D721Med (cell line): ENCODE measurements around the gene EQTN.

Experiments used
- DNase-seq: peaks from one replicate; pipeline ENCODE4 v3.0.0; 2011; ENCODE audit warnings: low spot score; ENCODE audit not compliant: insufficient read length
- FAIRE-seq: peaks from 2 replicates; lab custom pipeline; 2011; peaks lifted over from hg19 to GRCh38; lab: Jason Lieb, UNC
- TF ChIP-seq, protein P1 (sequence below): IDR thresholded peaks from 2 replicates; pipeline ENCODE4 v1.5.1; 2012; ENCODE audit warnings: mild to moderate bottlenecking, control low read depth; ENCODE audit not compliant: insufficient read depth; ENCODE audit errors: missing control alignments

EQTN gene

DNA sequence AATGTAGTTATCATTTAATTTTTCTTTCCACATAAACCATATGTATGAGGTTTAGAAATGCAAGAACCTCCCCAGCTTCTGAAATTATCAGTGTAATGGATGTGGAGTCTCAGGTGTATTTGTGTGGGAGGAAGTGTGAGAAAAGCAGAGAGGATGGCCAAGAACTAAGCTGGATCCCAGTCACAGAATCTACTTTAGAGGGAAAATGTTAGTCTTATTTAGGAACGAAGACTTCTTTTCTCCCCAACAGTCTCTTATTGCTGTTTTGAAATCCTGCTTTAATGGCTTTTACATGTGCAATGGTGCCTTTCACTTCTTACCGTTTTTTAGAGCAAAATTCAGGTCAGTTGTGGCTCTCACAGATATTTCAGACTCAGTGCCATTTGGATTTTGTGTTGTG is 3.0 kb downstream of the EQTN start:
- DNase-seq: no peak
- FAIRE-seq: peak; percentile 90
- TF ChIP-seq, protein P1, sequence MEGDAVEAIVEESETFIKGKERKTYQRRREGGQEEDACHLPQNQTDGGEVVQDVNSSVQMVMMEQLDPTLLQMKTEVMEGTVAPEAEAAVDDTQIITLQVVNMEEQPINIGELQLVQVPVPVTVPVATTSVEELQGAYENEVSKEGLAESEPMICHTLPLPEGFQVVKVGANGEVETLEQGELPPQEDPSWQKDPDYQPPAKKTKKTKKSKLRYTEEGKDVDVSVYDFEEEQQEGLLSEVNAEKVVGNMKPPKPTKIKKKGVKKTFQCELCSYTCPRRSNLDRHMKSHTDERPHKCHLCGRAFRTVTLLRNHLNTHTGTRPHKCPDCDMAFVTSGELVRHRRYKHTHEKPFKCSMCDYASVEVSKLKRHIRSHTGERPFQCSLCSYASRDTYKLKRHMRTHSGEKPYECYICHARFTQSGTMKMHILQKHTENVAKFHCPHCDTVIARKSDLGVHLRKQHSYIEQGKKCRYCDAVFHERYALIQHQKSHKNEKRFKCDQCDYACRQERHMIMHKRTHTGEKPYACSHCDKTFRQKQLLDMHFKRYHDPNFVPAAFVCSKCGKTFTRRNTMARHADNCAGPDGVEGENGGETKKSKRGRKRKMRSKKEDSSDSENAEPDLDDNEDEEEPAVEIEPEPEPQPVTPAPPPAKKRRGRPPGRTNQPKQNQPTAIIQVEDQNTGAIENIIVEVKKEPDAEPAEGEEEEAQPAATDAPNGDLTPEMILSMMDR: no peak

GRCh38 chr9:27292659-27293405 is 4.1 kb downstream of the EQTN start:
- DNase-seq: no peak
- peak; percentile 80 for FAIRE-seq
- TF ChIP-seq, protein P1: no peak

- FAIRE-seq: no peak
- no peak for DNase-seq
- TF ChIP-seq, protein P1: no peak
Observed at GRCh38 chr9:27291292-27291691, 5.7 kb downstream of the EQTN start.

DNA sequence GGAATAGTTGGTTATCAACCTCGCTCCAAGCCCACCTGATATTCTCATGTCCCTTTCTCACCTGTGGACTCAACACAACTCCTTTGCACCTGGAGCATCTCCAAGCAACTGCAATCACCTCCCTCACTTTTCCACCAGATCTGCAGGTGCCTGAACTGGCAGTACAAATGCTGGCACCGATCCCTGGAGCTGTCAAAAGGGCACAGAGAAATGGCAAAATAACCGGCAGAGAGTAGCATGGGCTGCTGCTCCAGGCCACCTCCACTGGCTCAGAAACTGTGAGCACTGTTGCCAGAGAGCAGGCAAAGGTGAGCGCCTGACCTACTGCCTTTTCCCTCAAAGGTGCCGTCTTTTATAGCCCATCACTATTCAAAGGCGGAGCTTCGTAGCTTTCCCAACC is 14.7 kb downstream of the EQTN start:
- TF ChIP-seq, protein P1: no peak
- DNase-seq (no peak), FAIRE-seq (no peak)

GRCh38 chr9:27280860-27281259 is 16.1 kb downstream of the EQTN start:
- no peak for DNase-seq
- FAIRE-seq: no peak
- TF ChIP-seq, protein P1: no peak

DNA sequence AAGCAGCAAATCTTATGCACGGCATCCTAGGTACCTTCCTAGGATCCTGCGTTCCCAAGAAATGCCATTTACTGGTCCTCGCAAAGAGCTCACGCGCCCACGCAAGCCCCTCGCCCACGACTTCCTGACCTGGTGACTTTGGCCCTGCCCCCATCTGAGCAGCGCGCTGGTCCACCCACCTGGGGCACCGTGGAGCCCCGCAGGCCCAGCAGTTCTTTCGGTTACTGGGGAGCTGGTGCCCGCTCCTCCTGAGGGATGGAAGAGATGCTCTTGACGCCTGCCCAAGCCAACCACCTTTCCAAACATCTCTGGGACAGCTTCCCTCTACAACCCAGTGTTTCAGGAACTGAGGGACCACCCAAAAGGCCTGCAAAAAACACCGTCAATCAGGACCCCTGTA is 16.7 kb downstream of the EQTN start:
- FAIRE-seq (no peak), DNase-seq (no peak)
- TF ChIP-seq, protein P1: no peak

DNA sequence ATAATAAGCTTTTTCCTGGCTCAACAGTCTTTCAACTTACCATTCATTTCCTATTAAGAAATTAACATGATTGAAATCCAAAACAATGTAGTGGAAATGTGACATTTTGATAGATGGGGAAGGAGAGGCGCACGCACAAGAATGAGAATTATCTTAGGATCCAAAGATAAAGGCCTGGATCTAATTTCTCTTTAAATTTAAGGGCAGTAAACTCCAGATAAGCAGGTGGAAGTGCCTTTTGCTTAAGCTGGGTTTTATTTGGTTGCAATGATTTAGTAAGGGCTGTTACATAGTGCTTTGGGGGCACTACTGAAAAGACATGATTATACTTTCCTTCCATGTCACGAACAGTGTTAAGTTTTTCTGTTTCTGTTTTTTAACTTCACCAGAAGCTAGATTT is 17.3 kb downstream of the EQTN start:
- DNase-seq: no peak
- no peak for FAIRE-seq
- TF ChIP-seq, protein P1: no peak
